Activated CD4-positive, alpha-beta T cell treated with anti-CD3 and anti-CD28 coated beads for 36 hours (primary cell): ENCODE data around the gene YY1. TPM values are rescaled to one million over a fixed set of nuclear protein-coding genes. Genes with fewer than 3 reads are reported as not detected.

Experiments used
- ATAC-seq: fragments of 200-7000 bp; cut with Tn5 transposase; one replicate; pipeline ENCODE4 v1.10.0; 2021; ENCODE audit warnings: mild to moderate bottlenecking, moderate library complexity
- CTCF ChIA-PET: fragments of 350-600 bp; sonication (Branson Sonifier 250); formaldehyde crosslinking; loops from one replicate; lab custom pipeline; 2021; ENCODE audit warnings: antibody characterized with exemption; lab: Charles Lee
- POLR2A ChIA-PET: fragments of 350-600 bp; sonication (Branson Sonifier 250); formaldehyde crosslinking; loops from one replicate; lab custom pipeline; 2021; ENCODE audit warnings: antibody characterized with exemption, inconsistent platforms; lab: Charles Lee
- DNase-seq: peaks from one replicate; pipeline ENCODE4 v3.0.0-alpha.2; 2020
- H3K27ac Mint-ChIP-seq: one replicate; pipeline ENCODE4 v1.8.0; 2021; ENCODE audit warnings: mixed read lengths
- H3K27me3 Mint-ChIP-seq: one replicate; pipeline ENCODE4 v1.8.0; 2021; ENCODE audit warnings: mixed read lengths
- H3K36me3 Mint-ChIP-seq: one replicate; pipeline ENCODE4 v1.8.0; 2021; ENCODE audit warnings: low read depth, mixed read lengths
- H3K4me1 Mint-ChIP-seq: one replicate; pipeline ENCODE4 v1.8.0; 2021; ENCODE audit warnings: mixed read lengths
- H3K4me3 Mint-ChIP-seq: one replicate; pipeline ENCODE4 v1.8.0; 2021; ENCODE audit warnings: mild to moderate bottlenecking, moderate library complexity, mixed read lengths
- H3K9me3 Mint-ChIP-seq: one replicate; pipeline ENCODE4 v1.8.0; 2021; ENCODE audit warnings: low read depth, mixed read lengths
- intact Hi-C, 2 experiments: fragments of 100-400 bp; cut with DNase I in 1 of 2; cut with micrococcal nuclease in 1 of 2; formaldehyde crosslinking; loops; one replicate each; pipeline versions ENCODE4 v1.14.2 to v1.15.1; 2022 to 2024; cut with DNase I, micrococcal nuclease
- microRNA-seq: library from miRNA; unstranded; fragments of <30 nt; microRNA quantifications from one replicate; pipeline ENCODE4 v1.2.0, GENCODE V29; 2021; ENCODE audit warnings: borderline replicate concordance
- total RNA-seq, 2 experiments: library from RNA; stranded (reverse); gene quantifications; one replicate each; pipeline ENCODE4 v1.2.3, GENCODE V29; 2021

The YY1 gene
- total RNA-seq, 2 experiments from 2014 or later, result 99.7 to 104 TPM

GRCh38 chr14:100328495-100329163 lies 89.7 kb downstream of the YY1 start:
- H3K27me3 Mint-ChIP-seq, result no peaks in the 10 kb centered on the region
- ATAC-seq (no peak), DNase-seq (no peak)
- ChIA-PET CTCF (no interaction called here), POLR2A (no interaction called here)
- peaks cover 4% of the 10 kb centered on the region for H3K36me3 Mint-ChIP-seq
- H3K27ac Mint-ChIP-seq, result no peak overlapping the region
- H3K4me1 Mint-ChIP-seq, result no peaks in the 10 kb centered on the region
- intact Hi-C loops, result no loop called here
- H3K9me3 Mint-ChIP-seq, result no peaks in the 10 kb centered on the region
- no peak overlapping the region for H3K4me3 Mint-ChIP-seq

- H3K4me3 Mint-ChIP-seq, result no peak overlapping the region
- DNase-seq (no peak), ATAC-seq (no peak)
- H3K9me3 Mint-ChIP-seq, result no peaks in the 10 kb centered on the region
- no peak overlapping the region for H3K27ac Mint-ChIP-seq
- intact Hi-C loops, result no loop called here
- ChIA-PET CTCF (no interaction called here), POLR2A (no interaction called here)
- no peaks in the 10 kb centered on the region for H3K4me1 Mint-ChIP-seq
- H3K27me3 Mint-ChIP-seq, result no peaks in the 10 kb centered on the region
- H3K36me3 Mint-ChIP-seq, result peaks cover 12% of the 10 kb centered on the region
These were observed 90.5 kb downstream of the YY1 start for GRCh38 chr14:100329233-100330006.

- Mint-ChIP-seq H3K27me3 (no peaks in the 10 kb centered on the region), H3K36me3 (peaks cover 17% of the 10 kb centered on the region), H3K4me3 (no peak overlapping the region), H3K9me3 (no peaks in the 10 kb centered on the region), H3K4me1 (no peaks in the 10 kb centered on the region), H3K27ac (no peak overlapping the region)
- ChIA-PET POLR2A (no interaction called here), CTCF (no interaction called here)
- DNase-seq (no peak), ATAC-seq (no peak)
- intact Hi-C loops, result no loop called here
These were observed 91.0 kb downstream of the YY1 start for GRCh38 chr14:100330007-100330344.

- DNase-seq, result peak; percentile 26
- H3K36me3 Mint-ChIP-seq, result peaks cover 20% of the 10 kb centered on the region
- CTCF ChIA-PET, result no interaction called here
- intact Hi-C loops, result no loop called here
- H3K27ac Mint-ChIP-seq, result no peak overlapping the region
- no peak for ATAC-seq
- H3K9me3 Mint-ChIP-seq, result no peaks in the 10 kb centered on the region
- no peak overlapping the region for H3K4me3 Mint-ChIP-seq
- no peaks in the 10 kb centered on the region for H3K4me1 Mint-ChIP-seq
- H3K27me3 Mint-ChIP-seq, result no peaks in the 10 kb centered on the region
- POLR2A ChIA-PET, result no interaction called here
These were observed 91.5 kb downstream of the YY1 start for GRCh38 chr14:100330388-100330931.

- Mint-ChIP-seq H3K4me3 (no peak overlapping the region), H3K9me3 (no peaks in the 10 kb centered on the region), H3K27ac (no peak overlapping the region), H3K4me1 (peaks cover 10% of the 10 kb centered on the region), H3K27me3 (no peaks in the 10 kb centered on the region), H3K36me3 (peaks cover 34% of the 10 kb centered on the region)
- ATAC-seq (peak; percentile 11), DNase-seq (no peak)
- ChIA-PET CTCF (interaction anchor here (0.6 kb wide), 1 partner anchor 329 kb away, joined by 3 read pairs; no protein-coding TSS in a partner anchor), POLR2A (interaction anchor here (0.6 to 1.2 kb wide), 2 partner anchors 18 to 93 kb away, joined by 3 to 5 read pairs; no protein-coding TSS in a partner anchor)
- intact Hi-C loops, result no loop called here
These were observed 93.2 kb downstream of the YY1 start for GRCh38 chr14:100332071-100332639.

Small RNAs within 50 kb of the gene (microRNA-seq; reads per million reads assigned to microRNA genes)
- gene MIR345, result 17.6 reads per million, percentile 41 among the genes with 10 or more reads in this experiment
- not detected for gene MIR6764

Other genes with a start within 250 kb of the YY1 start
- gene EVL, start 173.7 kb upstream of the YY1 start, total RNA-seq, result 100 to 1,000 TPM; 249 to 378 TPM
- 1 to 10 TPM; 2.6 to 2.8 TPM for gene DEGS2, start 79.5 kb upstream of the YY1 start, total RNA-seq
- gene SLC25A29, start 67.3 kb downstream of the YY1 start, total RNA-seq, result 1 to 10 TPM; 5.4 to 5.8 TPM
- gene SLC25A47, start 84.2 kb downstream of the YY1 start, total RNA-seq, result not detected
- gene WDR25, start 137.3 kb downstream of the YY1 start, total RNA-seq, result 10 to 100 TPM in 1 of 2 experiments, 1 to 10 TPM in 1; 7.9 to 11.3 TPM